ENCODE measurements around the gene GLRB.

GLRB gene

GRCh38 chr4:157204634-157205244 lies 128.8 kb downstream of the GLRB start:
- Histone ChIP-seq H3K4me3 (ENCODE audit: low read depth in 1 of 2, low read length in 2 of 2) (no peak overlapping the region), H3K4me1 (ENCODE audit: control insufficient read depth in 1 of 2, insufficient read depth in 2 of 2, low read length in 2 of 2) (no peaks in the 10 kb centered on the region), H3K9me3 (ENCODE audit: control insufficient read depth in 1 of 2, low read length in 2 of 2) (no peaks in the 10 kb centered on the region), H3K27ac (ENCODE audit: low read length) (no peak overlapping the region), H3K27me3 (ENCODE audit: low read depth, low read length) (no peaks in the 10 kb centered on the region), H3K36me3 (ENCODE audit: control insufficient read depth in 1 of 2, insufficient read depth in 2 of 2, low read length in 2 of 2) (no peaks in the 10 kb centered on the region)

- Histone ChIP-seq H3K36me3 (ENCODE audit: control insufficient read depth in 1 of 2, insufficient read depth in 2 of 2, low read length in 2 of 2) (no peaks in the 10 kb centered on the region), H3K4me3 (ENCODE audit: low read depth in 1 of 2, low read length in 2 of 2) (no peak overlapping the region), H3K27ac (ENCODE audit: low read length) (no peak overlapping the region), H3K9me3 (ENCODE audit: control insufficient read depth in 1 of 2, low read length in 2 of 2) (no peaks in the 10 kb centered on the region), H3K4me1 (ENCODE audit: control insufficient read depth in 1 of 2, insufficient read depth in 2 of 2, low read length in 2 of 2) (peaks cover 0 to 27% of the 10 kb centered on the region in 2 donors), H3K27me3 (ENCODE audit: low read depth, low read length) (peaks cover 25% of the 10 kb centered on the region)
Measured at GRCh38 chr4:157217708-157218107, 141.8 kb downstream of the GLRB start.

- Histone ChIP-seq H3K27me3 (ENCODE audit: low read depth, low read length) (peaks cover 30% of the 10 kb centered on the region), H3K4me1 (ENCODE audit: control insufficient read depth in 1 of 2, insufficient read depth in 2 of 2, low read length in 2 of 2) (peaks cover 0 to 29% of the 10 kb centered on the region in 2 donors), H3K27ac (ENCODE audit: low read length) (no peak overlapping the region), H3K36me3 (ENCODE audit: control insufficient read depth in 1 of 2, insufficient read depth in 2 of 2, low read length in 2 of 2) (no peaks in the 10 kb centered on the region), H3K9me3 (ENCODE audit: control insufficient read depth in 1 of 2, low read length in 2 of 2) (no peaks in the 10 kb centered on the region), H3K4me3 (ENCODE audit: low read depth in 1 of 2, low read length in 2 of 2) (peak overlapping the region in 1 of 2 donors; percentile 57)
Measured at GRCh38 chr4:157219711-157220370, 143.9 kb downstream of the GLRB start.

GRCh38 chr4:157220371-157220881 lies 144.5 kb downstream of the GLRB start, which contains the start of gene GRIA2:
GRIA2 (plus strand) TSS chr4:157220728; CDS start chr4:157221043, 315 bp downstream.
- Histone ChIP-seq H3K4me1 (ENCODE audit: control insufficient read depth in 1 of 2, insufficient read depth in 2 of 2, low read length in 2 of 2) (peaks cover 0 to 29% of the 10 kb centered on the region in 2 donors), H3K36me3 (ENCODE audit: control insufficient read depth in 1 of 2, insufficient read depth in 2 of 2, low read length in 2 of 2) (no peaks in the 10 kb centered on the region), H3K27me3 (ENCODE audit: low read depth, low read length) (peaks cover 30% of the 10 kb centered on the region), H3K27ac (ENCODE audit: low read length) (no peak within 1 kb of the TSS), H3K9me3 (ENCODE audit: control insufficient read depth in 1 of 2, low read length in 2 of 2) (no peaks in the 10 kb centered on the region), H3K4me3 (ENCODE audit: low read depth in 1 of 2, low read length in 2 of 2) (peak within 1 kb of the TSS in 1 of 2 donors; percentile 64)

- Histone ChIP-seq H3K9me3 (ENCODE audit: control insufficient read depth in 1 of 2, low read length in 2 of 2) (no peaks in the 10 kb centered on the region), H3K27me3 (ENCODE audit: low read depth, low read length) (peaks cover 30% of the 10 kb centered on the region), H3K27ac (ENCODE audit: low read length) (no peak overlapping the region), H3K4me3 (ENCODE audit: low read depth in 1 of 2, low read length in 2 of 2) (peak overlapping the region in 1 of 2 donors; percentile 64), H3K4me1 (ENCODE audit: control insufficient read depth in 1 of 2, insufficient read depth in 2 of 2, low read length in 2 of 2) (peaks cover 0 to 29% of the 10 kb centered on the region in 2 donors), H3K36me3 (ENCODE audit: control insufficient read depth in 1 of 2, insufficient read depth in 2 of 2, low read length in 2 of 2) (no peaks in the 10 kb centered on the region)
Measured at GRCh38 chr4:157221426-157221894, 145.5 kb downstream of the GLRB start.

Data from muscle layer of duodenum (tissue), 2 donors.